Daoy (cell line): Measurements from ENCODE around the gene INPP4B. TPM values are rescaled to one million over a fixed set of nuclear protein-coding genes. Genes with fewer than 3 reads are reported as not detected.

Experiments used
- DNase-seq: peaks from one replicate; pipeline ENCODE4 v3.0.0-alpha.2; 2015; ENCODE audit warnings: low read depth
- total RNA-seq: library from RNA; depleted of rRNA; stranded (reverse); fragments of >200 nt; shearing (Covaris generic); gene quantifications from 2 replicates; pipeline ENCODE4 v1.2.3, GENCODE V29; 2014; rRNA removed

Gene INPP4B
- 6.9 and 9.3 TPM in 2 replicates for total RNA-seq

DNA sequence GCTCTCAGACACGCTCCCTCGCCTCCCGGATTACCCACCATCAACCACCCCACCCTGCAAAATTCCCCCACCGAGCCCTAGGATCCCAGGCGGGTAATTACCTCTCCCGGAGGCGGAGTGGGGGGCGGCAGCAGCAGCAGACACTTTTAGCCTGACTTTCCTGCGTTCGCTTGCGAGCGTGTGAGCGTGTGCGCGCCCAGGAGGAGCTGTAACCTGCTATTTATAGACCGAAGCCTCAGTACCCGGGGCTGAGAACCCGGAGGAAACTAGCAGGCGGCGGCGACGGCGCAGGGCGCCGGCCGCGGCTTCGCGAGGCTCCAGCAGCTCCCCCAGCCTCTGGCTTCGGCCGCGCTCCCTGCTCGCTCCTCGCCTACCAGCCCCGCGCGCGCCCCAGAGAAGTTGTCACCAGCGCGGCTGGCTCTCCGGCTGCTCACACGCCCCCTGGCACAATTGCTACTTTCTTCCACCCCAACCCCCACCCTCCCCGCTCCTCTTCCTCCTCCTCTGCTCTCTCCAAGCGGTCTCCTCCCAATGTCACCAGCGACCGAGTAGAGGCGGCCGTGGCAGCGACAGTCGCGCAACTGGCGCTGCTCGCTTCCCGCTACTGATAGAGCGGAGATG, at the start of gene INPP4B:
Gene INPP4B (minus strand): TSS at position 194 of the 621 bp plus-strand sequence.
- DNase-seq, result peak; percentile 29

GRCh38 chr4:142893012-142893411, 46.9 kb upstream of the INPP4B start:
- no peak for DNase-seq

DNA sequence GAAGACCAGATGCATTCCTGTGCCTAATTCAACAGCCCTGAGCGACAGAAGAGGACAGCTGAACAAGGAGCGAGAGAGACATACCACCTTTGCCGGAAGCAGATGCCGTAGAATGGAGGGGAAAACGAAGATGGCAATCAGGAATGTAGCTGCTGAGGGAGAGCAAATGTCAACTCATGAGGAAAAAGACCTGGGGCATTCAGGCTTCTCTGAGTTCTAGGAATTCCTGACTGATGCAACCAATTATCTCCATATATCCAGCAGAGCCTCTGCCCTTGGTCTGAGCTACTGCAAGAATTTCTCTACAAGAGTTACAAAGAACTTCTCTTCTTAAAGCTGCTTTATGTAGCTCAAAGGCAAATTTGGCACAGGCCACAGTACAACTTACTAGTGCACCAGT, 40.5 kb upstream of the INPP4B start:
- no peak for DNase-seq

GRCh38 chr4:142883040-142883832, 37.1 kb upstream of the INPP4B start:
- no peak for DNase-seq

DNA sequence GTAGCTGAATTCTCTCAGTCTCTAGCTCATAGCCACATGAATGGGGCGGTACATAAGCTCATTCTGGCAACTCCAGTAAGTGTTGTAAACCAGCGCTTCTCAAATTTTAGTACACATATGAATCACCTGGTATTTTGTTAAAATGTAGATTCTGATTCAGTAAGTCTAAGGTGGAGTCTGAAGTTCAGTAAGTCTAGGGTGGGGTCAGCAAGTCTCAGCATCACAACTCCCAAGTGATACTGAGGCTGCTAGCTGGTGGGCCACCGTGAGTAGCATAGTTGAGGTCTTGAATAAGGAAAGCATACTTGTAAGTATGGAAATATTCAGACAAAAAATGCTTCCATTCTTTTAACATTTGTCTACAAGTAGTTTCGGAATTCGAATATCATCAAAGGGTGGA, 36.1 kb upstream of the INPP4B start:
- no peak for DNase-seq

- no peak for DNase-seq
Observed at GRCh38 chr4:142881331-142881730, 35.2 kb upstream of the INPP4B start.

DNA sequence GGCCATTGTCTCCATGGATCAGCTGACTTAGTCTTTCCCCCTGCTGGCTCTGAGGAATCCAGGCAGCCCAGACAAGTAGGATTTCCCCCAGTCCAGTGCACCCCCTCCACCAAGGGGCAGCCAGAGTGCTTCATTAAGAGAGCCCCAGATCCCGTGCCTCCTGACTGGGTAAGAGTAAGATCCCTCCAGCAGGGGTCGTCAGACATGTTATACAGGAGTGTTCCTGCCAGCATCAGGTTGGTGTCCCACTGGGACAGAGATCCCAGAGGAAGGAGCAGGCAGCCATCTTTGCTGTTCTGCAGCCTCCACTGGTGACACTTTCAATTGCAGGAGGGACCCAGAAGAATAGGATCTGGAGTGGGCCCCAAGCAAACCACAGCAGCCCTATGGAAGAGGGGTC, 29.0 kb upstream of the INPP4B start:
- no peak for DNase-seq

DNA sequence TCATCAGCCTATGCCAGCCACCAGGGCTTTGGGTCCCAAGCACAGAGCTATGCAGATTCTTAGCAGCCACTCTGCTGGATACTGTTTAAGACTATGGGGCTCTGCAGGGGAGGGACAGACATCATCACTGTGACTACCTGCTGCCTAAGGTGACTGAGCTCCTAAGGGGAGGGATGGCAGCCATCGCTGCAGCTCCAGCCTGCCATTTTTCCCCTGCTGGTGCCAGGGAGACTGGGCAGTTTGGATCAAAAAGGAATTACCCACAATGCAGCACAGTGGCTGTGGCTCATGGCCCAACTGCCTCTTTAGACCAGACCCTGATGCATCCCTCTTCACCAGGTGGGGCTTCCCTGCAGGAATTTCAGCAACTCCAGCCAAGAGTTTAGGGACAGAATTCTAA, 28.6 kb upstream of the INPP4B start:
- no peak for DNase-seq

DNA sequence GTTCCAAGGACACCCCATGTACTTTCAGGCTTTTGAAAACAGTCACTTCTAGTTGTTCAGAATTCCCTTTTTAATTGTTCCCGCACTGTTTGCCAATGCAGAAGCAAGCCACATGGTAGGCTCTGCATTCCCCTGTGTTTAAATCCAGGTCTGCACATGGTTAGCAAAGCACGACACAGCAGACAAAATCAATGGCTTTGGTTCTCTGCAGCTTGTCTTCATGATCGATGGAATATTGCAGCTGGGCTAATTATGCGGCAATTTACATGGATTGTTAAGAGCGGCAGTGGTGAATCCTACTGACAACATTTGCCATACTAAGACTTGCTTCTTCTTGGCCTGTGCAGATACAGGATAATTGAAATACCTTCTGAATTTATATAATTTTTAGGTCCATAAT, 20.6 kb upstream of the INPP4B start:
- DNase-seq, result no peak

DNA sequence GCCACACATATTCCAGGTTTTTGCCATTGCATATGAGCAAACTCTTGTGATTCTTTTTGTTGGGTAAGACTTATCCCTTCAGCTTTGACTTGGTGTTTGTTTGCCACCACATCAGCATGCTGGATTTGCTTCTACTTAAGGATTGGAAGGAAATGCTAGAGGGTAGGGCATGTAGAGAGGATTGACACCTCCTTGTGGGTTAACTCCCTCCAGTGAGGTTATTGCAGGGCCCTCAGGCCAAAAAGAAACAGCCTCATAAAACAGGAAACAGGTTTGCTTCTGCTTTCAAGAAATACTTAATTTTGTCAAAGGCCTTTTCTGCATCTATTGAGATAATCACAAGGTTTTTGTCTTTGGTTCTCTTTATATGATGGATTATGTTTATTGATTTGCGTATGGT, 15.2 kb upstream of the INPP4B start:
- no peak for DNase-seq

DNA sequence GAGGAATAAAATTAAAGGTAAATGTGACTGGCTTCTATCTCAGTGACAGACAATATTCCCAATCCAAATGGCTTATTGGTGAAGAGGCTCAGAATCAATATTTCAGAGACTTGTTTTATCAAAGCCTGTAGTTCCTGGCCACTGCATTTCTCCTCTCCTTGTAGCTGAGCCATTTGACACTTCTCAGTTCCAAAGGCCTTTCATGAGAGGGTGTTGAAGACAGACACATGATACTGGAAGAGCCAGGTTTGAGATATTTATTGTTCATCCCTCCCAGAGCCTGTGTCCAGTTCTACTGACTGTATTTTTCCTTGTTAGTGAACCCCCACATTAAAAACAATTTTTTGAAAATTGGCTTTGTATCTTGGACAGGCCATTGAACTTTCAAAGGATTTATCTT, 12.9 kb upstream of the INPP4B start:
- no peak for DNase-seq

DNA sequence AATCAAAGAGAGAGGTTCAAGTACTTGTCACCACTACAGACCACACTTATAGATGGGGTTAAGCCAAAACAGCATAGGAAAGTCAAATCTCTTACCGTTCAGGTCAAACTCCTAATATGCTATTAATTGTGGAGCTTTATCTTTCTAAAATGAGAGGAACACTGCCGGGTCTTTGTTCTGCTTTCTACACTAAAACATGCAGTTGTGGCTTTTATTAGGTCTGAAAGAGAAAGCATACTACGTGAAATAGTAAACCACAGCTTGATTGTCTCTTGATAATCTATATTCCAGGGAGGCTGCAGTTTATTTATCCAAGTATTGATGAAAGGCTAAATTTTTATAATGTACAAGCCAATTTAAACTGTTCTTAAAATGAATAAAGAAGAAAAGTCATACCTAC, 12.3 kb upstream of the INPP4B start:
- no peak for DNase-seq

DNA sequence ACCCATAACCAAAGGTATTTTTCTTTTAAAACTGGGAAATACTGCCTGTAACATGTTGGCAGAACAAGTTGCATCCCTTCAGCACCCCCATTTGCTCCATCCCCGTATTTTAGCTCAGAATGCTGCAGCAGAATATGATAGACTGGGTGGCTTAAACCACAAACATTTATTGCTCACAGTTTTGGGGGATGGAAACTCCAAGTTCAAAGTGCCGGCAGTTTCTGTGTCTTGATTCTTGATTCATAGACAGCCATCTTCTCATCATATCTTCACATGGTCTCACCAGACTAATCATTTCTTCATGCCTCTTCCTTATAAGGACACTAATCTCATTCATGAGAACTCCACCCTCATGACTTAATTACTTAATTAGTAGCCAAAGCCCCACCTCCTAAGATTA, 10.5 kb upstream of the INPP4B start:
- no peak for DNase-seq

GRCh38 chr4:142850478-142850877, 4.4 kb upstream of the INPP4B start:
- no peak for DNase-seq

DNA sequence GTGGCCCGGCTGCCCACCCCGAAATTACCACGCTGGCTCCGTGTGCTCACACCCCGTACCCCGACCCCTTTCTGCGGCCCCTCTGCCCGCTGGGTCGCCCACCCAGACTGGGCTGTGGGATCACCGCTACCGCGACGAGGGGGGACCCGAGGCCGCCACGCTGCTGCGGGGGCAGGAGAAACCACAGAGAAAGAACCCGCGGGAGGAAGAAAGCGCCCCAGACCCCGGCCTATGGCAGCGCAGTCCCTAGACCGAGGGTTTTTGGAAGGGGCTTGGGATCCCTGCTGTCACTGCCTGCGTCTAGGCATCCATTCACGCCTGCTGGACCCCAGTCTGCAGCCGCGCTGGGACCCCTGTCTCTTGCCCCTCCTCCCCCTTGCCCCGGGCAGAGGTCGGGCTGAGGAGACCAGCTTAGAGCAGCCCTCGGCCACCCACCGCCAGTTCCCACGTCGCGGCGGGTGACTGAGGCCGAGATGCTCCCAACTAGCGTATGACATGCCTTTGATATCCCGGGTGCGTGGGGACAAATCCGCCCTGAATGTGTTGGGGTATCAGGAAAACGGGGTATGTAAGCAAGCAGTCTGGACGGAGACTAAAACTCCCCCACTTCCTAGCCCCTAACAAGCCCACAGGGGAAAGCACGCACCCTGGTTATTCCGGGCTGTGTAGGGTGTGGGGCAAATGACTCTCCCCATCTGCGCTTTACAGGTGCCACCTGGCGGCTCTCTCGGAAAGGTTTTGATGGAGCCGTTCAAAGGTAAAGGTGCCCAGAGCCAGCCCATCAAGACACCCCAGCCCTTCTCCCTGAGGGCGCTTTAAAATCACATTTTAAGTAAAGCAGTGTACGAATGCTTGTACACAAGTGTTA, 862 bp upstream of the INPP4B start:
- peak; percentile 36 for DNase-seq

GRCh38 chr4:142845293-142846107, 601 bp downstream of the INPP4B start:
- no peak for DNase-seq

DNA sequence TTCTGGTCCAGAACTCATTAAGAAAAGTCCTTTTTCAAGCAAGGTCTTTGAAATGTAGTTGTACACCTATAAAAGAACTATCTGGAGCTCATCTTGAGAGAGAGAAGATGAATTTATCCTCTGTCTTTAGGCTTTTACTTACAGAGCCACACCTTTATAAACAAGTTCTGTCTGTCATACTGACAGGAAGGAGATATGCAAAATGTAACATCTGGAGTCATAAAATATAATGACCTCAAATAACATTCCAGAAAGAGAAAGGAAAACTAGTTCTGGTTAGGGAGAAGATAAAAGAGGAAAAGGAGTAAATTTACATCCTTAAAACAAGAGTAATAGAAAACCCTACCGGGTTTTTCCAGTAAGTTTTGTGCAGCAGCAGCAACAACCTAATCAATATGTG, 1.3 kb downstream of the INPP4B start:
- no peak for DNase-seq

- DNase-seq, result no peak
Observed at GRCh38 chr4:142840516-142841123, 5.5 kb downstream of the INPP4B start.

GRCh38 chr4:142838778-142839177, 7.3 kb downstream of the INPP4B start:
- DNase-seq, result no peak

- no peak for DNase-seq
Observed at GRCh38 chr4:142832022-142832421, 14.1 kb downstream of the INPP4B start.
